CD4-positive, CD25-positive, alpha-beta regulatory T cell (primary cell): ENCODE results near the gene CGB7. TPM values are rescaled to one million over a fixed set of nuclear protein-coding genes. Genes with fewer than 3 reads are reported as not detected.

Experiments used
- ATAC-seq, 2 donors: fragments of 150-1000 bp; cut with Tn5 transposase; one replicate each; pipeline ENCODE4 v1.10.0; 2021; ENCODE audit warnings: low read depth in 2 of 2, moderate number of reproducible peaks in 2 of 2, moderate library complexity in 1 of 2
- DNase-seq, 3 donors: peaks; one replicate each; pipeline versions ENCODE4 v3.0.0 to v3.0.0-alpha.2; 2012 to 2022; ENCODE audit warnings: mixed read lengths in 1 of 3
- H3K27ac ChIP-seq: one replicate; pipeline ENCODE4 v1.7.0; 2013; ENCODE audit warnings: mild to moderate bottlenecking, low read length; ENCODE audit not compliant: insufficient read depth, poor library complexity, severe bottlenecking
- H3K27me3 ChIP-seq: one replicate; pipeline ENCODE4 v1.7.0; 2013; ENCODE audit warnings: low read length; ENCODE audit not compliant: control insufficient read depth, insufficient read depth
- H3K36me3 ChIP-seq: one replicate; pipeline ENCODE4 v1.7.0; 2013; ENCODE audit warnings: mild to moderate bottlenecking, low read length, moderate library complexity; ENCODE audit not compliant: control insufficient read depth, insufficient read depth
- H3K4me1 ChIP-seq: 2 replicates; pipeline ENCODE4 v1.7.0; 2013; ENCODE audit warnings: mild to moderate bottlenecking, low read length; ENCODE audit not compliant: insufficient read depth, control insufficient read depth, poor library complexity, severe bottlenecking
- H3K4me3 ChIP-seq: one replicate; pipeline ENCODE4 v1.7.0; 2013; ENCODE audit warnings: low read depth, mild to moderate bottlenecking, low read length, moderate library complexity
- H3K9me3 ChIP-seq, 2 experiments: 1 replicate in 1 of 2; 2 replicates in 1 of 2; pipeline ENCODE4 v1.7.0; 2013; ENCODE audit warnings: low read length in 2 of 2, mild to moderate bottlenecking in 1 of 2, moderate library complexity in 1 of 2; ENCODE audit not compliant: control insufficient read depth in 2 of 2
- H3K27ac Mint-ChIP-seq, 3 donors: one replicate each; pipeline ENCODE4 v1.8.0; 2020 to 2022; ENCODE audit warnings: mild to moderate bottlenecking in 3 of 3, mixed read lengths in 3 of 3, moderate library complexity in 2 of 3
- H3K27me3 Mint-ChIP-seq: one replicate; pipeline ENCODE4 v1.8.0; 2022; ENCODE audit warnings: mild to moderate bottlenecking, mixed read lengths
- H3K36me3 Mint-ChIP-seq: one replicate; pipeline ENCODE4 v1.8.0; 2020; ENCODE audit warnings: mixed read lengths
- H3K4me1 Mint-ChIP-seq, 4 donors: one replicate each; pipeline ENCODE4 v1.8.0; 2020 to 2022; ENCODE audit warnings: mixed read lengths in 4 of 4, mild to moderate bottlenecking in 1 of 4
- H3K4me3 Mint-ChIP-seq, 4 donors: one replicate each; pipeline ENCODE4 v1.8.0; 2020 to 2022; ENCODE audit warnings: mild to moderate bottlenecking in 4 of 4, mixed read lengths in 4 of 4, moderate library complexity in 3 of 4
- H3K9me3 Mint-ChIP-seq, 7 donors: one replicate each; pipeline ENCODE4 v1.8.0; 2020 to 2022; ENCODE audit warnings: mixed read lengths in 7 of 7, mild to moderate bottlenecking in 3 of 7, moderate library complexity in 2 of 7
- polyA plus RNA-seq, 4 donors: library from polyadenylated mRNA; unstranded; fragments of 300-500 nt; fragmentation: Illumina TruSeq; gene quantifications; one replicate each; pipeline ENCODE4 v1.2.3, GENCODE V29; 2021
- total RNA-seq: library from RNA; stranded (reverse); gene quantifications from one replicate; pipeline ENCODE4 v1.2.3, GENCODE V29; 2022

CGB7 gene
- total and polyA plus RNA-seq, 5 donors from 2014 or later = not detected

GRCh38 chr19:49017041-49017665, 40.4 kb downstream of the CGB7 start, which contains the start of gene LHB:
Gene LHB, minus strand, starts transcription at chr19:49017091. Its CDS starts 10 bp downstream, at chr19:49017081.
- H3K27me3 Mint-ChIP-seq = peaks cover 10% of the 10 kb centered on the region
- H3K27ac ChIP-seq = peak within 1 kb of the TSS; percentile 49
- H3K4me3 ChIP-seq = no peak within 1 kb of the TSS

DNA sequence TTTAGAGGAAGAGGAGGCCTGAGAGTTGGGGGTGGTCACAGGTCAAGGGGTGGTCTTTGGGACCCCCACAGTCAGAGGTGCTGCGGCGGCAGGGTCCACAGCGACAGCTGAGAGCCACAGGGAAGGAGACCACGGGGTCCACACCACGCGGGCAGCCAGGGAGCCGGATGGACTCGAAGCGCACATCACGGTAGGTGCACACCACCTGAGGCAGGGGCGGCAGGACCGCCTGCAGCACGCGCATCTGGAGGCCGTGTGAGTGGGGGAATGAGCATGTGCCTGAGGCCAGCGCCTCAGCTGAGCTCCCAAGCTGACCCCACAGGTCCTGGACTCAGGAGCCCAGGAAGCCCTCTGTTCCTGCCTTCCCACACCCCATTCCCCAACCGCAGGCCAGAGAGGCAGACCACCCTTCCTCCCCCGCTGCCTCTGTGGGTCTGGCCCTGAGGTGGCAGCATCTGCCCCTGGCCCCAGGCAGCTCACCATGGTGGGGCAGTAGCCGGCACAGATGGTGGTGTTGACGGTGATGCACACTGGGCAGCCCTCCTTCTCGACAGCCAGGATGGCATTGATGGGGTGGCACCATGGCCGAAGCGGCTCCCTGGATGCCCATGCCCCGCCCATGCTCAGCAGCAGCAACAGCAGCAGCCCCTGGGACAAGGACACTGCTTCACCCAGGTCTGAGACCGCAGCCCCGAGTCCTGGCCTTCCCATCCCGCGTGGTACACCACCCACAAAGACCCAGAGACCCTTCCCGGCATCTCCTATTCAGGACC, 41.3 kb downstream of the CGB7 start:
- ATAC-seq (no peak), DNase-seq (no peak)
- Mint-ChIP-seq H3K9me3 (no peaks in the 10 kb centered on the region), H3K4me3 (peak overlapping the region; percentile 44 to 70 (median 65)), H3K27me3 (peaks cover 9% of the 10 kb centered on the region), H3K4me1 (peaks cover 6 to 35% (median 12%) of the 10 kb centered on the region in 4 donors), H3K36me3 (peaks cover 3% of the 10 kb centered on the region), H3K27ac (no peak overlapping the region)
- Histone ChIP-seq H3K4me1 (peaks cover 31% of the 10 kb centered on the region), H3K27me3 (no peaks in the 10 kb centered on the region), H3K4me3 (no peak overlapping the region), H3K9me3 (no peaks in the 10 kb centered on the region), H3K36me3 (peaks cover under 1% of the 10 kb centered on the region), H3K27ac (no peak overlapping the region)

More at GRCh38 chr19:49017041-49017665, 40.4 kb downstream of the CGB7 start, which contains the start of gene LHB:
- H3K27me3 ChIP-seq = no peaks in the 10 kb centered on the region
- H3K4me1 ChIP-seq = peaks cover 31% of the 10 kb centered on the region
- no peaks in the 10 kb centered on the region for H3K36me3 ChIP-seq
- H3K9me3 Mint-ChIP-seq = peaks cover 0 to 1% (median 0%) of the 10 kb centered on the region in 7 donors
- DNase-seq = no peak
- peaks cover 3% of the 10 kb centered on the region for H3K36me3 Mint-ChIP-seq
- peaks cover 7 to 39% (median 15%) of the 10 kb centered on the region in 4 donors for H3K4me1 Mint-ChIP-seq
- no peaks in the 10 kb centered on the region for H3K9me3 ChIP-seq
- ATAC-seq = no peak
- peak within 1 kb of the TSS; percentile 80 to 92 (median 87) for H3K4me3 Mint-ChIP-seq
- peak within 1 kb of the TSS in 2 of 3 donors; percentile 12 to 59 for H3K27ac Mint-ChIP-seq

GRCh38 chr19:49014870-49015255, 42.7 kb downstream of the CGB7 start:
- peaks cover 0 to 22% (median 7%) of the 10 kb centered on the region in 4 donors for H3K4me1 Mint-ChIP-seq
- no peaks in the 10 kb centered on the region for H3K27me3 ChIP-seq
- ATAC-seq (no peak), DNase-seq (no peak)
- peak overlapping the region in 1 of 4 donors; percentile 44 for H3K4me3 Mint-ChIP-seq
- no peak overlapping the region for H3K4me3 ChIP-seq
- peaks cover 3% of the 10 kb centered on the region for H3K36me3 Mint-ChIP-seq
- H3K9me3 Mint-ChIP-seq = no peaks in the 10 kb centered on the region
- H3K9me3 ChIP-seq = no peaks in the 10 kb centered on the region
- no peak overlapping the region for H3K27ac Mint-ChIP-seq
- peaks cover 2% of the 10 kb centered on the region for H3K36me3 ChIP-seq
- peaks cover 26% of the 10 kb centered on the region for H3K4me1 ChIP-seq
- H3K27ac ChIP-seq = no peak overlapping the region
- H3K27me3 Mint-ChIP-seq = peaks cover 5% of the 10 kb centered on the region

- Mint-ChIP-seq H3K27me3 (peaks cover 3% of the 10 kb centered on the region), H3K4me1 (peaks cover 0 to 18% (median 5%) of the 10 kb centered on the region in 4 donors), H3K36me3 (peaks cover 3% of the 10 kb centered on the region), H3K9me3 (no peaks in the 10 kb centered on the region), H3K27ac (no peak overlapping the region), H3K4me3 (peak overlapping the region in 1 of 4 donors; percentile 42)
- ATAC-seq = no peak
- Histone ChIP-seq H3K27ac (no peak overlapping the region), H3K36me3 (peaks cover 6% of the 10 kb centered on the region), H3K27me3 (no peaks in the 10 kb centered on the region), H3K4me1 (peaks cover 21% of the 10 kb centered on the region), H3K4me3 (no peak overlapping the region), H3K9me3 (no peaks in the 10 kb centered on the region)
- no peak for DNase-seq
These were observed 43.3 kb downstream of the CGB7 start for GRCh38 chr19:49014123-49014869.

DNA sequence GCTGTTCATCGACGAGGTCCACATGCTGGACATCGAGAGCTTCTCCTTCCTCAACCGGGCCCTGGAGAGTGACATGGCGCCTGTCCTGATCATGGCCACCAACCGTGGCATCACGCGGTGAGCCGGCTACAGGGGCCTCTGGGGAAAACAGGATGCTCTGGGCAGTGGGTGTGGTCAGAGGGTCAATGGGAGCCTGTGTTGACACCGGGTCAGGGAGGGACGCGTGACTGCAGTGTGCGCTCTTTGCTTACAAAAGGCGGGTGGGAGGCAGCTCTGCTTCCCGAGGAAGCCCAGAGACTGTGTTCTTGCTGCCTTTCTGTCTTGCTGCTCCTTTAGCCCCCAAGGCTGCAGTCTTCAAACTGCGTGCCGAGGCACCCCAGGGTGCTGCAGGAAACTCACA, 46.4 kb downstream of the CGB7 start:
- Histone ChIP-seq H3K27me3 (no peaks in the 10 kb centered on the region), H3K9me3 (no peaks in the 10 kb centered on the region), H3K36me3 (peaks cover 15% of the 10 kb centered on the region), H3K4me1 (no peaks in the 10 kb centered on the region), H3K4me3 (no peak overlapping the region), H3K27ac (no peak overlapping the region)
- no peak overlapping the region for H3K4me3 Mint-ChIP-seq
- DNase-seq = no peak
- no peaks in the 10 kb centered on the region for H3K27me3 Mint-ChIP-seq
- H3K4me1 Mint-ChIP-seq = peaks cover 0 to 2% (median 0%) of the 10 kb centered on the region in 4 donors
- peaks cover 9% of the 10 kb centered on the region for H3K36me3 Mint-ChIP-seq
- H3K9me3 Mint-ChIP-seq = no peaks in the 10 kb centered on the region
- H3K27ac Mint-ChIP-seq = no peak overlapping the region
- ATAC-seq = no peak

DNA sequence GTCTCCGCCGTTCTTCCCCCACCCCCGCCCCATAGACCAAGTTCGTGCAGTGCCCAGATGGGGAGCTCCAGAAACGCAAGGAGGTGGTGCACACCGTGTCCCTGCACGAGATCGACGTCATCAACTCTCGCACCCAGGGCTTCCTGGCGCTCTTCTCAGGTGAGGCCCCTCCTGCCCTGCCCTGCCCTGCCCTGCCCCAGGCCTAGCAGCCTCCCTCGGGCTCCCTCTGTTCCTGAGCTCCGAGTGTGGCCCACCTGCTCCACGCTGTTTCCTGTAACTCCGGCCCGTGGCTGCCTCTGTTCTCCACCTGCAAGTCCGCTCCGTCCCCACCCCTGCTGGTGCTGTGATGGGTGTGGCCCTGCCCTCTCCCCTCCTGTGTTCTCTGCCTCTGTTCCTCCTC, 47.1 kb downstream of the CGB7 start:
- Histone ChIP-seq H3K27ac (no peak overlapping the region), H3K4me3 (no peak overlapping the region), H3K27me3 (no peaks in the 10 kb centered on the region), H3K4me1 (no peaks in the 10 kb centered on the region), H3K9me3 (no peaks in the 10 kb centered on the region), H3K36me3 (peaks cover 18% of the 10 kb centered on the region)
- Mint-ChIP-seq H3K9me3 (no peaks in the 10 kb centered on the region), H3K4me1 (no peaks in the 10 kb centered on the region), H3K27ac (no peak overlapping the region), H3K4me3 (no peak overlapping the region), H3K36me3 (peaks cover 6% of the 10 kb centered on the region), H3K27me3 (no peaks in the 10 kb centered on the region)
- DNase-seq (no peak), ATAC-seq (no peak)

GRCh38 chr19:49009828-49010227, 47.7 kb downstream of the CGB7 start:
- Mint-ChIP-seq H3K4me1 (no peaks in the 10 kb centered on the region), H3K27ac (no peak overlapping the region), H3K27me3 (no peaks in the 10 kb centered on the region), H3K36me3 (peaks cover 6% of the 10 kb centered on the region), H3K4me3 (no peak overlapping the region), H3K9me3 (no peaks in the 10 kb centered on the region)
- no peak for DNase-seq
- Histone ChIP-seq H3K27ac (no peak overlapping the region), H3K27me3 (no peaks in the 10 kb centered on the region), H3K4me1 (no peaks in the 10 kb centered on the region), H3K36me3 (peaks cover 22% of the 10 kb centered on the region), H3K9me3 (no peaks in the 10 kb centered on the region), H3K4me3 (no peak overlapping the region)
- no peak for ATAC-seq
